HEK293 (cell line): Measurements from ENCODE around the gene FILIP1.
A peak's percentile ranks its signal among the peaks of the same experiment; 100 is the strongest.

ENCODE experiments used
- CTCF ChIA-PET: fragments of 350-600 bp; formaldehyde crosslinking; extraction: SDS; loops from one replicate; lab custom pipeline; 2021; ENCODE audit warnings: antibody characterized with exemption; lab: Yijun Ruan, JAX
- POLR2A ChIA-PET: fragments of 300-600 bp; formaldehyde crosslinking; extraction: SDS; loops from one replicate; lab custom pipeline; 2020; ENCODE audit warnings: antibody characterized with exemption, inconsistent platforms; lab: Yijun Ruan, JAX
- H3K27ac ChIP-seq: fragments of 200-500 bp; sonication (Bioruptor generic); 2 replicates; pipeline ENCODE4 v1.5.1; 2014; ENCODE audit warnings: low read depth, low read length, control low read depth, inconsistent platforms; ENCODE audit errors: extremely low read depth
- H3K36me3 ChIP-seq, 2 experiments: fragments of 200-500 bp in 1 of 2; sonication (Bioruptor generic) in 1 of 2; 1 replicate in 1 of 2; 2 replicates in 1 of 2; pipeline ENCODE4 v1.5.1; 2014 to 2017; ENCODE audit warnings: inconsistent platforms in 2 of 2, low read length in 2 of 2; ENCODE audit not compliant: control insufficient read depth in 2 of 2, insufficient read depth in 1 of 2
- H3K4me1 ChIP-seq: fragments of 200-500 bp; sonication (Bioruptor generic); 2 replicates; pipeline ENCODE4 v1.5.1; 2014; ENCODE audit warnings: mild to moderate bottlenecking, low read length, inconsistent platforms; ENCODE audit not compliant: control insufficient read depth, insufficient read depth
- H3K4me3 ChIP-seq: 2 replicates; pipeline ENCODE4 v1.5.1; 2011; ENCODE audit warnings: low read depth, mild to moderate bottlenecking, control low read depth, low read length, moderate library complexity
- H3K9me3 ChIP-seq: fragments of 200-500 bp; sonication (Bioruptor generic); 2 replicates; pipeline ENCODE4 v1.5.1; 2014; ENCODE audit warnings: low read depth, low read length, inconsistent platforms; ENCODE audit not compliant: control insufficient read depth, insufficient read depth
- FEZF1 ChIP-seq: fragments of 450-650 bp; formaldehyde crosslinking; IDR thresholded peaks from 2 replicates; pipeline ENCODE4 v1.5.1; 2016; ENCODE audit warnings: missing biosample characterization, missing genetic modification characterization
- KLF7 ChIP-seq: fragments of 450-650 bp; formaldehyde crosslinking; IDR thresholded peaks from 2 replicates; pipeline ENCODE4 v1.5.1; 2016; ENCODE audit warnings: missing biosample characterization, missing genetic modification characterization, borderline replicate concordance
- MYNN ChIP-seq: fragments of 450-650 bp; formaldehyde crosslinking; IDR thresholded peaks from 2 replicates; pipeline ENCODE4 v1.5.1; 2016; ENCODE audit warnings: missing biosample characterization, missing genetic modification characterization, borderline replicate concordance
- PRDM1 ChIP-seq: fragments of 450-650 bp; formaldehyde crosslinking; IDR thresholded peaks from 2 replicates; pipeline ENCODE4; 2016; ENCODE audit warnings: missing biosample characterization, missing genetic modification characterization
- SCRT2 ChIP-seq: fragments of 450-650 bp; formaldehyde crosslinking; IDR thresholded peaks from 2 replicates; pipeline ENCODE4 v1.5.1; 2016; ENCODE audit warnings: missing biosample characterization, missing genetic modification characterization
- SETDB1 ChIP-seq: IDR thresholded peaks from one replicate; pipeline ENCODE4 v1.6.1; 2017; ENCODE audit warnings: mild to moderate bottlenecking, low read length, moderate library complexity, mixed read lengths; ENCODE audit not compliant: insufficient read length
- YY1 ChIP-seq: fragments of 450-650 bp; formaldehyde crosslinking; IDR thresholded peaks from 2 replicates; pipeline ENCODE4 v1.5.1; 2018; ENCODE audit warnings: missing biosample characterization, missing genetic modification characterization
- ZBTB21 ChIP-seq: fragments of 450-650 bp; formaldehyde crosslinking; IDR thresholded peaks from 2 replicates; pipeline ENCODE4 v1.5.1; 2017; ENCODE audit warnings: missing biosample characterization, missing genetic modification characterization
- ZBTB8A ChIP-seq: fragments of 450-650 bp; formaldehyde crosslinking; IDR thresholded peaks from 2 replicates; pipeline ENCODE4 v1.5.1; 2016; ENCODE audit warnings: missing biosample characterization, missing genetic modification characterization
- ZNF155 ChIP-seq: fragments of 450-650 bp; formaldehyde crosslinking; IDR thresholded peaks from 2 replicates; pipeline ENCODE4 v1.5.1; 2016; ENCODE audit warnings: missing biosample characterization, missing genetic modification characterization
- ZNF157 ChIP-seq: fragments of 450-650 bp; formaldehyde crosslinking; IDR thresholded peaks from 2 replicates; pipeline ENCODE4 v1.5.1; 2016; ENCODE audit warnings: missing biosample characterization, missing genetic modification characterization
- ZNF184 ChIP-seq: fragments of 450-650 bp; IDR thresholded peaks from 2 replicates; pipeline ENCODE4 v1.5.1; 2018; ENCODE audit warnings: missing biosample characterization, mild to moderate bottlenecking, missing genetic modification characterization
- ZNF24 ChIP-seq: fragments of 450-650 bp; formaldehyde crosslinking; IDR thresholded peaks from 2 replicates; pipeline ENCODE4 v1.5.1; 2016; ENCODE audit warnings: missing biosample characterization, missing genetic modification characterization
- ZNF266 ChIP-seq: fragments of 450-650 bp; formaldehyde crosslinking; IDR thresholded peaks from 2 replicates; pipeline ENCODE4 v1.5.1; 2016; ENCODE audit warnings: missing biosample characterization, missing genetic modification characterization, low read depth
- ZNF292 ChIP-seq: fragments of 450-650 bp; formaldehyde crosslinking; IDR thresholded peaks from 2 replicates; pipeline ENCODE4 v1.5.1; 2016; ENCODE audit warnings: low read depth, missing biosample characterization, missing genetic modification characterization, borderline replicate concordance
- ZNF335 ChIP-seq: fragments of 450-650 bp; formaldehyde crosslinking; conservative IDR thresholded peaks from 2 replicates; pipeline ENCODE4 v1.5.1; 2016; ENCODE audit warnings: missing biosample characterization, missing genetic modification characterization
- ZNF354C ChIP-seq: fragments of 450-650 bp; formaldehyde crosslinking; IDR thresholded peaks from 2 replicates; pipeline ENCODE4 v1.5.1; 2016; ENCODE audit warnings: missing biosample characterization, missing genetic modification characterization, low read depth, borderline replicate concordance
- ZNF404 ChIP-seq: fragments of 450-650 bp; formaldehyde crosslinking; IDR thresholded peaks from 2 replicates; pipeline ENCODE4 v1.5.1; 2017; ENCODE audit warnings: missing biosample characterization, missing genetic modification characterization
- ZNF529 ChIP-seq: fragments of 450-650 bp; formaldehyde crosslinking; IDR thresholded peaks from 2 replicates; pipeline ENCODE4 v1.5.1; 2017; ENCODE audit warnings: missing genetic modification characterization, missing biosample characterization; ENCODE audit not compliant: insufficient replicate concordance
- ZNF544 ChIP-seq: fragments of 450-650 bp; formaldehyde crosslinking; IDR thresholded peaks from 2 replicates; pipeline ENCODE4 v1.5.0; 2017; ENCODE audit warnings: missing biosample characterization, missing genetic modification characterization
- ZNF626 ChIP-seq: fragments of 450-650 bp; sonication (Bioruptor Pico); formaldehyde crosslinking; IDR thresholded peaks from 2 replicates; pipeline ENCODE4 v1.5.1; 2018; ENCODE audit warnings: missing biosample characterization, missing genetic modification characterization, inconsistent platforms
- ZNF654 ChIP-seq: fragments of 450-650 bp; formaldehyde crosslinking; IDR thresholded peaks from 2 replicates; pipeline ENCODE4 v1.5.1; 2016; ENCODE audit warnings: low read depth, missing biosample characterization, missing genetic modification characterization
- ZNF658 ChIP-seq: fragments of 450-650 bp; formaldehyde crosslinking; IDR thresholded peaks from 2 replicates; pipeline ENCODE4; 2016; ENCODE audit warnings: missing biosample characterization, missing genetic modification characterization
- ZNF660 ChIP-seq: fragments of 450-650 bp; IDR thresholded peaks from 2 replicates; pipeline ENCODE4 v1.5.1; 2018; ENCODE audit warnings: missing biosample characterization, mild to moderate bottlenecking, missing genetic modification characterization
- ZNF776 ChIP-seq: fragments of 450-650 bp; formaldehyde crosslinking; IDR thresholded peaks from 2 replicates; pipeline ENCODE4 v1.5.0; 2017; ENCODE audit warnings: missing biosample characterization, missing genetic modification characterization, borderline replicate concordance
- ZNF837 ChIP-seq: fragments of 450-650 bp; formaldehyde crosslinking; IDR thresholded peaks from 2 replicates; pipeline ENCODE4 v1.5.1; 2016; ENCODE audit warnings: missing biosample characterization, missing genetic modification characterization
- ZNF843 ChIP-seq: fragments of 450-650 bp; formaldehyde crosslinking; IDR thresholded peaks from 2 replicates; pipeline ENCODE4 v1.5.1; 2016; ENCODE audit warnings: missing biosample characterization, missing genetic modification characterization
- TF ChIP-seq, protein P1 (sequence below): fragments of 450-650 bp; formaldehyde crosslinking; IDR thresholded peaks from 2 replicates; pipeline ENCODE4 v1.5.1; 2017; ENCODE audit warnings: missing biosample characterization, missing genetic modification characterization
- TF ChIP-seq, protein P2 (sequence below): fragments of 450-650 bp; formaldehyde crosslinking; IDR thresholded peaks from 2 replicates; pipeline ENCODE4 v1.5.1; 2016; ENCODE audit warnings: missing biosample characterization, missing genetic modification characterization
- TF ChIP-seq, protein P3 (sequence below): fragments of 450-650 bp; IDR thresholded peaks from 2 replicates; pipeline ENCODE4 v1.5.1; 2018; ENCODE audit warnings: missing biosample characterization, mild to moderate bottlenecking, missing genetic modification characterization
- TF ChIP-seq, protein P4 (sequence below): fragments of 450-650 bp; formaldehyde crosslinking; IDR thresholded peaks from 2 replicates; pipeline ENCODE4 v1.5.1; 2016; ENCODE audit warnings: missing biosample characterization, missing genetic modification characterization

FILIP1 gene

DNA sequence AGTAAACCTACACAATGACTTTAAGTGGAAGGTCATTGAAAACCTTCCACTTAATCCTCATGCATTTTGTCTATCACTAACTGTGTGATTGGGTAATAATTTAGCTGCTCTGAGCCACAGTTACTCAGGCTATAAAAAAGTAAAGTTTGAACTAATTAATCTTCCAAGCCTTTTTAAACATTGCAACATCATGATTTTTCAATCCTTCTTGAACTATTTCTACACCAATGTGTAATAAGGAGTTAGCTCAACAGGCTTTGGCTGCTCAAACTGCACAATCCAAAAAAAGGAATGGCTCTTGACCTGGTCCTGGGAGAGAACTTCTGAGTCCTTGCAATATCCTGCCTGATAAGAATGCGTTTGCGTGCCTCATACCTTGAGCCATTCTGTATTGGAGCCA, 34.8 kb upstream of the FILIP1 start:
- POLR2A ChIA-PET, result no interaction called here
- H3K4me3 ChIP-seq, result no peak overlapping the region
- no peaks in the 10 kb centered on the region for H3K9me3 ChIP-seq
- H3K4me1 ChIP-seq, result peaks cover 21% of the 10 kb centered on the region
- no peaks in the 10 kb centered on the region for H3K36me3 ChIP-seq
- H3K27ac ChIP-seq, result no peak overlapping the region
- TF ChIP-seq KLF7, result no peak
- TF ChIP-seq ZNF529 (tag by site-specific recombination), result no peak
- TF ChIP-seq, protein P1, sequence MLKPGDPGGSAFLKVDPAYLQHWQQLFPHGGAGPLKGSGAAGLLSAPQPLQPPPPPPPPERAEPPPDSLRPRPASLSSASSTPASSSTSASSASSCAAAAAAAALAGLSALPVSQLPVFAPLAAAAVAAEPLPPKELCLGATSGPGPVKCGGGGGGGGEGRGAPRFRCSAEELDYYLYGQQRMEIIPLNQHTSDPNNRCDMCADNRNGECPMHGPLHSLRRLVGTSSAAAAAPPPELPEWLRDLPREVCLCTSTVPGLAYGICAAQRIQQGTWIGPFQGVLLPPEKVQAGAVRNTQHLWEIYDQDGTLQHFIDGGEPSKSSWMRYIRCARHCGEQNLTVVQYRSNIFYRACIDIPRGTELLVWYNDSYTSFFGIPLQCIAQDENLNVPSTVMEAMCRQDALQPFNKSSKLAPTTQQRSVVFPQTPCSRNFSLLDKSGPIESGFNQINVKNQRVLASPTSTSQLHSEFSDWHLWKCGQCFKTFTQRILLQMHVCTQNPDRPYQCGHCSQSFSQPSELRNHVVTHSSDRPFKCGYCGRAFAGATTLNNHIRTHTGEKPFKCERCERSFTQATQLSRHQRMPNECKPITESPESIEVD, result peak; percentile 68
- TF ChIP-seq, all 188 proteins: peak for 1
- CTCF ChIA-PET, result interaction anchor here (0.5 to 5.0 kb wide), 20 partner anchors 9 to 318 kb away, joined by 3 to 93 read pairs (median 5); no protein-coding TSS in a partner anchor

DNA sequence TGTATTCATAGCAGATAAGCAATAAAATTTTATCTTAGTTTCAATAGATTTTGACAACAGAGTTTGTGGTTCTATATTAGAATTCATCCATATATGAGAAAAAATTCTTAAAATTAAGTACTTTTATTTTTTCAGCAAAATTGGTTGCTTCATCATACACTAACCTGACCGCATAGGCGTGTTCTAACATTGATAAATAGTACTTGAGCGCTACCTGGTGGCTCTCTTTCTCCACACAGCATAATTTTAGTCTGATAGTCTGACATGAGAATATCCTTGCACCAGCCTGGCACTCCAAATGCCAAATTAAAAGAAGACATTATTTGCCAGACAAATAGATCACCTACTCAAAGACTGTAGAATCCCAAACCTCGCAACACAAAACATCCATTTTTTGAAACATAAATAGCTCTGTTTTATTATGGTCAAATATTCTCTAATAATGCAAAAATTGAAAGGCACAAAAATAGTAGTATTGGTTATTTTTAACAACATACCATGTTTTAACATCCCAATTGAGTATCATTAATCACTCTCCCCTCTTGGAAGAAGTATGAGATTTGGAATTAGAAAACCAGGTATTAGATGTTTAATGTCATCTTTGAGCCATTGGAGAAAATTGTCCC, 33.0 kb upstream of the FILIP1 start:
- H3K27ac ChIP-seq, result no peak overlapping the region
- CTCF ChIA-PET, result interaction anchor here (0.6 to 5.0 kb wide), 56 partner anchors 10 to 804 kb away, joined by 3 to 93 read pairs (median 4); partner anchors contain the start of genes COL12A1 and COX7A2
- no peak for TF ChIP-seq ZNF544 (tag by site-specific recombination)
- TF ChIP-seq PRDM1 (tag by site-specific recombination), result no peak
- TF ChIP-seq, protein P2, sequence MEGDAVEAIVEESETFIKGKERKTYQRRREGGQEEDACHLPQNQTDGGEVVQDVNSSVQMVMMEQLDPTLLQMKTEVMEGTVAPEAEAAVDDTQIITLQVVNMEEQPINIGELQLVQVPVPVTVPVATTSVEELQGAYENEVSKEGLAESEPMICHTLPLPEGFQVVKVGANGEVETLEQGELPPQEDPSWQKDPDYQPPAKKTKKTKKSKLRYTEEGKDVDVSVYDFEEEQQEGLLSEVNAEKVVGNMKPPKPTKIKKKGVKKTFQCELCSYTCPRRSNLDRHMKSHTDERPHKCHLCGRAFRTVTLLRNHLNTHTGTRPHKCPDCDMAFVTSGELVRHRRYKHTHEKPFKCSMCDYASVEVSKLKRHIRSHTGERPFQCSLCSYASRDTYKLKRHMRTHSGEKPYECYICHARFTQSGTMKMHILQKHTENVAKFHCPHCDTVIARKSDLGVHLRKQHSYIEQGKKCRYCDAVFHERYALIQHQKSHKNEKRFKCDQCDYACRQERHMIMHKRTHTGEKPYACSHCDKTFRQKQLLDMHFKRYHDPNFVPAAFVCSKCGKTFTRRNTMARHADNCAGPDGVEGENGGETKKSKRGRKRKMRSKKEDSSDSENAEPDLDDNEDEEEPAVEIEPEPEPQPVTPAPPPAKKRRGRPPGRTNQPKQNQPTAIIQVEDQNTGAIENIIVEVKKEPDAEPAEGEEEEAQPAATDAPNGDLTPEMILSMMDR (tag by site-specific recombination), result peak; percentile 51
- TF ChIP-seq ZNF292 (tag by site-specific recombination), result no peak
- TF ChIP-seq ZNF776 (tag by site-specific recombination), result no peak
- TF ChIP-seq ZNF837 (tag by site-specific recombination), result no peak
- TF ChIP-seq, protein P3, sequence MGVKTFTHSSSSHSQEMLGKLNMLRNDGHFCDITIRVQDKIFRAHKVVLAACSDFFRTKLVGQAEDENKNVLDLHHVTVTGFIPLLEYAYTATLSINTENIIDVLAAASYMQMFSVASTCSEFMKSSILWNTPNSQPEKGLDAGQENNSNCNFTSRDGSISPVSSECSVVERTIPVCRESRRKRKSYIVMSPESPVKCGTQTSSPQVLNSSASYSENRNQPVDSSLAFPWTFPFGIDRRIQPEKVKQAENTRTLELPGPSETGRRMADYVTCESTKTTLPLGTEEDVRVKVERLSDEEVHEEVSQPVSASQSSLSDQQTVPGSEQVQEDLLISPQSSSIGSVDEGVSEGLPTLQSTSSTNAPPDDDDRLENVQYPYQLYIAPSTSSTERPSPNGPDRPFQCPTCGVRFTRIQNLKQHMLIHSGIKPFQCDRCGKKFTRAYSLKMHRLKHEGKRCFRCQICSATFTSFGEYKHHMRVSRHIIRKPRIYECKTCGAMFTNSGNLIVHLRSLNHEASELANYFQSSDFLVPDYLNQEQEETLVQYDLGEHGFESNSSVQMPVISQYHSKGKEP (tag by site-specific recombination), result no peak
- TF ChIP-seq FEZF1 (tag by site-specific recombination), result no peak
- no peak for TF ChIP-seq ZBTB8A (tag by site-specific recombination)
- no peak for TF ChIP-seq MYNN (tag by site-specific recombination)
- no peak for TF ChIP-seq ZNF626
- no peak for TF ChIP-seq ZNF157 (tag by site-specific recombination)
- no peak for TF ChIP-seq SETDB1
- TF ChIP-seq ZNF660, result peak; percentile 62; the same call in 1 of the 2 replicates
- TF ChIP-seq ZNF843, result no peak
- TF ChIP-seq ZNF155 (tag by site-specific recombination), result no peak
- TF ChIP-seq SCRT2 (tag by site-specific recombination), result no peak
- TF ChIP-seq YY1 (tag by site-specific recombination), result no peak
- TF ChIP-seq, protein P4, sequence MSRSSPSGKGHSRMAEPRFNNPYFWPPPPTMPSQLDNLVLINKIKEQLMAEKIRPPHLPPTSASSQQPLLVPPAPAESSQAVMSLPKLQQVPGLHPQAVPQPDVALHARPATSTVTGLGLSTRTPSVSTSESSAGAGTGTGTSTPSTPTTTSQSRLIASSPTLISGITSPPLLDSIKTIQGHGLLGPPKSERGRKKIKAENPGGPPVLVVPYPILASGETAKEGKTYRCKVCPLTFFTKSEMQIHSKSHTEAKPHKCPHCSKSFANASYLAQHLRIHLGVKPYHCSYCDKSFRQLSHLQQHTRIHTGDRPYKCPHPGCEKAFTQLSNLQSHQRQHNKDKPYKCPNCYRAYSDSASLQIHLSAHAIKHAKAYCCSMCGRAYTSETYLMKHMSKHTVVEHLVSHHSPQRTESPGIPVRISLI (tag by site-specific recombination), result no peak
- no peak for TF ChIP-seq ZBTB21 (tag by site-specific recombination)
- no peak for TF ChIP-seq ZNF24
- TF ChIP-seq ZNF184 (tag by site-specific recombination), result no peak
- no peak for TF ChIP-seq ZNF354C (tag by site-specific recombination)
- TF ChIP-seq ZNF654 (tag by site-specific recombination), result peak; percentile 90
- TF ChIP-seq ZNF266 (tag by site-specific recombination), result no peak
- no peak for TF ChIP-seq ZNF404 (tag by site-specific recombination)
- 0 out of 2 replicates have a peak, but pooled peaks have one; percentile 21 for TF ChIP-seq ZNF335
- TF ChIP-seq ZNF658 (tag by site-specific recombination), result no peak

More for the DNA sequence above, 33.0 kb upstream of the FILIP1 start:
- H3K4me1 ChIP-seq, result peaks cover 20% of the 10 kb centered on the region
- H3K36me3 ChIP-seq, result no peaks in the 10 kb centered on the region
- no peak overlapping the region for H3K4me3 ChIP-seq
- H3K9me3 ChIP-seq, result no peaks in the 10 kb centered on the region
- POLR2A ChIA-PET, result no interaction called here
